ENCODE results near the gene SPATA16. TPM values are rescaled to one million over a fixed set of nuclear protein-coding genes. Genes with fewer than 3 reads are reported as not detected.
"Not testable (repeated sequence)": the region's sequence is repeated elsewhere in the genome, so short reads cannot be mapped to it uniquely, and the experiment has no call there.

SPATA16 gene
- total RNA-seq, 4 donors from 2014 or later: not detected

DNA sequence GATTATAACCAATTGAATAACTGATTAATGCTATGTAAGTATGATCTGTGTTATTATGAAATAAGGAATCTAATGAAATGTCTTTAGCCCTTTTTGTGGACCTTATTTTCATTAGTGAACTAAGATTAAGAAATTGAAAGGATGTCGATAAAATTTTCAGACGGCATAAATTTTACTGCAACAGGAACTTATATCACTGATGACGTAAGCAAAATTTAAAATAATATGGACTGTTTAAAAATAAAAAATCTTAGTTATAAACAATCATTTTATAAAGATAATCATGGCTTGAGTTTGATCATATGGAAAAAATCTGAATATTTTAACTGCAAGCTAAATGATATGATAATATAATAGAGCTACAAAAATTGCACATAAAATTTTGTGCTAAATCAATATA is 112.7 kb downstream of the SPATA16 start:
- TF ChIP-seq POLR2A (IDR thresholded peaks at IDR 0.05): no peak
- TF ChIP-seq, protein P1, sequence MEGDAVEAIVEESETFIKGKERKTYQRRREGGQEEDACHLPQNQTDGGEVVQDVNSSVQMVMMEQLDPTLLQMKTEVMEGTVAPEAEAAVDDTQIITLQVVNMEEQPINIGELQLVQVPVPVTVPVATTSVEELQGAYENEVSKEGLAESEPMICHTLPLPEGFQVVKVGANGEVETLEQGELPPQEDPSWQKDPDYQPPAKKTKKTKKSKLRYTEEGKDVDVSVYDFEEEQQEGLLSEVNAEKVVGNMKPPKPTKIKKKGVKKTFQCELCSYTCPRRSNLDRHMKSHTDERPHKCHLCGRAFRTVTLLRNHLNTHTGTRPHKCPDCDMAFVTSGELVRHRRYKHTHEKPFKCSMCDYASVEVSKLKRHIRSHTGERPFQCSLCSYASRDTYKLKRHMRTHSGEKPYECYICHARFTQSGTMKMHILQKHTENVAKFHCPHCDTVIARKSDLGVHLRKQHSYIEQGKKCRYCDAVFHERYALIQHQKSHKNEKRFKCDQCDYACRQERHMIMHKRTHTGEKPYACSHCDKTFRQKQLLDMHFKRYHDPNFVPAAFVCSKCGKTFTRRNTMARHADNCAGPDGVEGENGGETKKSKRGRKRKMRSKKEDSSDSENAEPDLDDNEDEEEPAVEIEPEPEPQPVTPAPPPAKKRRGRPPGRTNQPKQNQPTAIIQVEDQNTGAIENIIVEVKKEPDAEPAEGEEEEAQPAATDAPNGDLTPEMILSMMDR (IDR thresholded peaks at IDR 0.05): no peak
- no peaks in the 10 kb centered on the region for H3K27me3 ChIP-seq
- DNase-seq: no peak
- H3K4me3 ChIP-seq (replicated peaks in 1 of 3): no peak overlapping the region
- WGBS, 2 donors: 97% methylated on average over 3 of the region's 3 CpGs
- H3K36me3 ChIP-seq: no peaks in the 10 kb centered on the region
- intact Hi-C loops (cut with DNase I): no loop called here
- H3K4me1 ChIP-seq: no peaks in the 10 kb centered on the region
- H3K27ac ChIP-seq: no peak overlapping the region
- H3K9me3 ChIP-seq: no peaks in the 10 kb centered on the region

DNA sequence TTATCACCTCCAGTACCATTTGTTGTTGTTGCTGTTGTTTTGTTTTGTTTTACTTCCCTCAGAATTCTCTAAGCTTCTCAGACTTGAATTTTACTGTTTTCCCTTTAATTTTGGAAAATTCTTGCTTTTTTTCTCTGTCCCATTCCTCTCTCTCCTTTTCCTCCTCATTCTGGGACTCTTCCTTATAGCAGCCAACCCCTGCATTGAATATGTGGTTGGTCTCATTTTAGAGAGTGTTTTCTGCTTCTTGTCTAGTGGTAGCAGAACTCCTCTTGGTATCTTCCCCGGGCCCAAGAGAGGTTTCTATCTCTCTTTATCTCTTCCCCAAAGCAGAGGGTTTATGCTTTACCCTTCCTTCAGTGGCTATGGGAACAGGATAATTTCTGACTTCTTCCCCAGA is 113.6 kb downstream of the SPATA16 start:
- Histone ChIP-seq H3K4me3 (replicated peaks in 1 of 3) (no peak overlapping the region), H3K27me3 (no peaks in the 10 kb centered on the region), H3K9me3 (no peaks in the 10 kb centered on the region), H3K4me1 (no peaks in the 10 kb centered on the region), H3K27ac (no peak overlapping the region), H3K36me3 (no peaks in the 10 kb centered on the region)
- no peak for DNase-seq
- intact Hi-C loops (cut with DNase I): no loop called here
- no peak for TF ChIP-seq POLR2A (IDR thresholded peaks at IDR 0.05)
- TF ChIP-seq, protein P1 (IDR thresholded peaks at IDR 0.05): no peak
- 86 to 92% methylated on average over 1 of the region's 1 CpG for WGBS, 2 donors

DNA sequence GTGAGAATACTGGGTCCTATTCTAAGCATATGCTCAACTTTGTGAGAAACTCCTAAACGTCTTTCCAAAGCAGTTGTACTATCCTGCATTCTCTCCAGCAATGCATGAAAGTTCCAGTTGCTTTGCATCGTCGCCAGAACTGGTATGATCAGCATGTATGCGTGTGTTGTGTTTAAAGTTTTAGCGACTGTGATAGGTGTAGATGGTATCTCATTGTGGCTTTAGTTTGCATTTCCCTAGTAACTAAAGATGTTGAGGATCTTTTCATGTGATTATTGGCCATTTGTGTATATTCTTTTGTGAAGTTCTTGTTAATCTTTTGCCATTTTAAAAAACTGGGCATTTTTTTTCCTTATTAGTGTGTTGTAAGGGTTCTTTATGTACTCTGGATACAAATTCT is 115.1 kb downstream of the SPATA16 start:
- no peak for DNase-seq
- H3K9me3 ChIP-seq: no peaks in the 10 kb centered on the region
- H3K4me3 ChIP-seq (replicated peaks in 1 of 3): no peak overlapping the region
- H3K27me3 ChIP-seq: no peaks in the 10 kb centered on the region
- 64 to 74% methylated on average over 5 of the region's 5 CpGs for WGBS, 2 donors
- H3K4me1 ChIP-seq: no peaks in the 10 kb centered on the region
- H3K36me3 ChIP-seq: no peaks in the 10 kb centered on the region
- TF ChIP-seq, protein P1 (IDR thresholded peaks at IDR 0.05): no peak
- TF ChIP-seq POLR2A (IDR thresholded peaks at IDR 0.05): no peak
- intact Hi-C loops (cut with DNase I): no loop called here
- H3K27ac ChIP-seq: no peak overlapping the region

DNA sequence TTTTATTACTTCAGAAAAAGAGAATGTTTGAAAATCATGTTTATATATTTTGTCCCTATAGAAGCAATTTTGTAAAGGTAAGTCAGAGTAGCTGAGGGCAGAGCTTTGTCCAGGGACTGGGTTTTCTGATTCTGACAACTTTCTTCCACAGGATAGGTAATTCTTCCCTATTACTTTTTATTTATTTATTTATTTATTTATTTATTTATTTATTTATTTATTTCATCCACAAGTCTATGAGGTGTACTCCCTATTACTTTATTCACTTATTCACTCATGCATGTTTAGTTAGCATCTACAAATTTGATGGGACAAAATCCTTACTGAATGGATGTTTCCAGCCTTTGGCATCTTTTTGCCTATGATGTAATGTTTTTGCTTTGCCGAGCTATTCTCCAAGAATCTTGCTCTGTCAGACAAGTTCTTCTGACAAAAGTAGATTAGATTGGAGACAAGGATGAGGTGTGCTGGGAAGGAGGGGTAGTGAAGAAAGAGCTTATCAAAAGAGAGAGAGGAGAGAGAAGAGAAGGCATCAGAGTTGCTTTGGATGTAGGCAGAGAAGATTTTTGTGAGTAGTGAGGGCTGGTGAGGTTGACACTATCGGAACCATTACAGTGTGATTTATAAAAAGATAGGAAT is 119.4 kb downstream of the SPATA16 start:
- H3K4me3 ChIP-seq (replicated peaks in 1 of 3): no peak overlapping the region
- DNase-seq: no peak
- no peaks in the 10 kb centered on the region for H3K27me3 ChIP-seq
- H3K9me3 ChIP-seq: no peaks in the 10 kb centered on the region
- H3K27ac ChIP-seq: no peak overlapping the region
- H3K36me3 ChIP-seq: no peaks in the 10 kb centered on the region
- intact Hi-C loops (cut with DNase I): no loop called here
- TF ChIP-seq, protein P1 (IDR thresholded peaks at IDR 0.05): no peak
- no peak for TF ChIP-seq POLR2A (IDR thresholded peaks at IDR 0.05)
- WGBS, 2 donors: 78 to 83% methylated on average over 2 of the region's 2 CpGs
- no peaks in the 10 kb centered on the region for H3K4me1 ChIP-seq

DNA sequence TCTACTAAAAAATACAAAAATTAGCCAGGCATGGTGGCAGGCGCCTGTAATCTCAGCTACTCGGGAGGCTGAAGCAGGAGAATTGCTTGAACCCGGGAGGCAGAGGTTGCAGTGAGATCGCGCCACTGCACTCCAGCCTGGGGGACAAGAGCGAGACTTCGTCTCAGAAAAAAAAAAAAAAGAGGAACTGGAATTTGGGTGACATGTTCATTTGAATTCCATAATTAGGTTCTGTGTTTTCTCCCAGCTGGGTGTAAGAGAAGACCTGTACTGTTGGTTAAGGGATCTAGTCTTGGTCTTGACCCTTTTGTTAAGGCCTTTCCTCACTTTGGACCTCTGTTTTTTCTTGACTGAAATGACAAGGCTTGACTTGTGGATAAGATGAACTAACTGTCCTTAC is 120.9 kb downstream of the SPATA16 start:
- H3K27ac ChIP-seq; H3K4me1 ChIP-seq; DNase-seq; H3K9me3 ChIP-seq; H3K27me3 ChIP-seq; intact Hi-C loops (cut with DNase I); H3K36me3 ChIP-seq; H3K4me3 ChIP-seq (replicated peaks in 1 of 3): not testable (repeated sequence)
- 96 to 97% methylated on average over 7 of the region's 7 CpGs for WGBS, 2 donors

Measured in thyroid gland (tissue), 4 donors.